Panc1 (cell line): Measurements from ENCODE around the gene TBL1Y. TPM values are rescaled to one million over a fixed set of nuclear protein-coding genes. Genes with fewer than 3 reads are reported as not detected.

Source experiments
- ATAC-seq: fragments of 200-7000 bp; cut with Tn5 transposase; 2 replicates; pipeline ENCODE4 v1.9.1; 2020; ENCODE audit warnings: mild to moderate bottlenecking, moderate library complexity
- BruUV-seq: library from RNA; stranded (reverse); fragments of 400-500 nt; replicated peaks from 2 replicates; lab custom pipeline; 2021; lab: Mats Ljungman, UMichigan
- CTCF ChIA-PET: fragments of 300-600 bp; sonication (Branson Sonifier 250); formaldehyde crosslinking; loops from one replicate; lab custom pipeline; 2022; ENCODE audit warnings: antibody characterized with exemption; lab: Charles Lee
- POLR2A ChIA-PET: fragments of 300-600 bp; sonication (Branson Sonifier 250); formaldehyde crosslinking; loops from one replicate; lab custom pipeline; 2022; ENCODE audit warnings: antibody characterized with exemption; lab: Charles Lee
- DNase-seq: peaks from one replicate; pipeline ENCODE4 v3.0.0-alpha.2; 2010; ENCODE audit warnings: low read depth, low spot score
- H3K27ac ChIP-seq: 2 replicates; pipeline ENCODE4 v1.5.1; 2011; ENCODE audit warnings: mild to moderate bottlenecking, low read length, inconsistent platforms
- H3K27me3 ChIP-seq: fragments of 200-500 bp; sonication (Bioruptor generic); 2 replicates; pipeline ENCODE4 v1.6.0; 2014; ENCODE audit warnings: low read length, inconsistent platforms; ENCODE audit not compliant: control insufficient read depth, insufficient read depth
- H3K36me3 ChIP-seq: fragments of 200-500 bp; sonication (Bioruptor generic); 2 replicates; pipeline ENCODE4 v1.5.1; 2014; ENCODE audit warnings: inconsistent platforms, mild to moderate bottlenecking, low read length, moderate library complexity; ENCODE audit not compliant: control insufficient read depth, insufficient read depth
- H3K4me1 ChIP-seq: 2 replicates; pipeline ENCODE4 v1.5.1; 2011; ENCODE audit warnings: inconsistent platforms, mild to moderate bottlenecking, low read length, moderate library complexity; ENCODE audit not compliant: control insufficient read depth, insufficient read depth
- H3K4me3 ChIP-seq, 2 experiments: 2 replicates each; pipeline ENCODE4 v1.5.1; 2011 to 2012; ENCODE audit warnings: low read depth in 2 of 2, low read length in 2 of 2, mild to moderate bottlenecking in 2 of 2, inconsistent platforms in 1 of 2, moderate library complexity in 1 of 2
- H3K9me3 ChIP-seq: fragments of 200-500 bp; sonication (Bioruptor generic); 2 replicates; pipeline ENCODE4 v1.5.1; 2014; ENCODE audit warnings: low read depth, mild to moderate bottlenecking, inconsistent platforms, low read length, moderate library complexity; ENCODE audit not compliant: control insufficient read depth, insufficient read depth
- POLR2AphosphoS5 ChIP-seq: IDR thresholded peaks from 2 replicates; pipeline ENCODE4 v1.6.1; 2012; ENCODE audit warnings: mild to moderate bottlenecking, low read depth, low read length, moderate library complexity
- SIN3A ChIP-seq: IDR thresholded peaks from 2 replicates; pipeline ENCODE4 v1.6.1; 2012; ENCODE audit warnings: low read depth, mild to moderate bottlenecking, low read length, moderate library complexity, borderline replicate concordance; ENCODE audit not compliant: insufficient read depth
- TCF7L2 ChIP-seq: IDR thresholded peaks from 2 replicates; pipeline ENCODE4 v1.6.1; 2011; ENCODE audit warnings: mild to moderate bottlenecking, low read depth, low read length, inconsistent platforms
- in situ Hi-C: cut with HindIII; loops from 2 replicates; pipeline ENCODE4 v1.10.0; 2016; ENCODE audit warnings: low sequenced_read_pairs, low pct_unique_long_range_greater_than_20kb
- intact Hi-C: fragments of 100-400 bp; cut with micrococcal nuclease; formaldehyde crosslinking; loops from one replicate; pipeline ENCODE4 v1.10.0; 2022; ENCODE audit not compliant: unreplicated experiment
- total RNA-seq: library from RNA; stranded (reverse); gene quantifications from one replicate; pipeline ENCODE4 v1.2.1, GENCODE V29; 2021; ENCODE audit not compliant: unreplicated experiment
- TF ChIP-seq, protein P1 (sequence below), 2 experiments: IDR thresholded peaks; 2 replicates each; pipeline ENCODE4 v1.6.1; 2011 to 2012; ENCODE audit warnings: low read depth in 2 of 2, control low read depth in 1 of 2, low read length in 1 of 2, mild to moderate bottlenecking in 1 of 2, moderate library complexity in 1 of 2; ENCODE audit not compliant: insufficient read depth in 1 of 2
- TF ChIP-seq, protein P2 (sequence below): fragments of 450-650 bp; IDR thresholded peaks from 2 replicates; pipeline ENCODE4 v1.5.1; 2017; ENCODE audit warnings: mild to moderate bottlenecking

Gene TBL1Y
- total RNA-seq, 1 experiment from 2014 or later, result not detected

DNA sequence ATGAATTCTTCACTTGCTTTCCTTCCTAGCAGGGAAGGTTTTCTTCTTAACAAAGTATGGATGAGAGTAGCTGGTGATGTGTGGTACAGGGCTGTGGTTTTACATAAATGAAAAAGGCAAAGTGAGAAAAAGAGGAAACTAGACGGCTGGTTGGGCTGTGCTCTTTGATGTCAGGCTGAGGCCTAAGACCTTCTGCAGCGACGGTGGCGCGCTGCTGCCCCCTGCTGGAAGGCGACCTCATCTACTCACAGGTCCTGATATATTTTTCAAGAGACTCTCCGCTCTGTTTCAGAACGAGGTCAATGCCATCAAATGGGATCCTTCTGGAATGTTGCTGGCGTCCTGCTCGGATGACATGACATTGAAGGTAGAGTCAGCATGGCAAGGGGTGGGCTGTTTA is 175.1 kb downstream of the TBL1Y start:
- in situ Hi-C loops, result no loop called here
- ChIA-PET POLR2A (no interaction called here), CTCF (no interaction called here)
- Histone ChIP-seq H3K4me3 (no peak overlapping the region), H3K4me1 (no peaks in the 10 kb centered on the region), H3K27ac (no peak overlapping the region), H3K27me3 (no peaks in the 10 kb centered on the region), H3K9me3 (no peaks in the 10 kb centered on the region), H3K36me3 (no peaks in the 10 kb centered on the region)
- no peak for DNase-seq
- intact Hi-C loops, result no loop called here
- no peak for ATAC-seq
- BruUV-seq, result no TSS peak
- TF ChIP-seq SIN3A, result no peak
- TF ChIP-seq, protein P1, sequence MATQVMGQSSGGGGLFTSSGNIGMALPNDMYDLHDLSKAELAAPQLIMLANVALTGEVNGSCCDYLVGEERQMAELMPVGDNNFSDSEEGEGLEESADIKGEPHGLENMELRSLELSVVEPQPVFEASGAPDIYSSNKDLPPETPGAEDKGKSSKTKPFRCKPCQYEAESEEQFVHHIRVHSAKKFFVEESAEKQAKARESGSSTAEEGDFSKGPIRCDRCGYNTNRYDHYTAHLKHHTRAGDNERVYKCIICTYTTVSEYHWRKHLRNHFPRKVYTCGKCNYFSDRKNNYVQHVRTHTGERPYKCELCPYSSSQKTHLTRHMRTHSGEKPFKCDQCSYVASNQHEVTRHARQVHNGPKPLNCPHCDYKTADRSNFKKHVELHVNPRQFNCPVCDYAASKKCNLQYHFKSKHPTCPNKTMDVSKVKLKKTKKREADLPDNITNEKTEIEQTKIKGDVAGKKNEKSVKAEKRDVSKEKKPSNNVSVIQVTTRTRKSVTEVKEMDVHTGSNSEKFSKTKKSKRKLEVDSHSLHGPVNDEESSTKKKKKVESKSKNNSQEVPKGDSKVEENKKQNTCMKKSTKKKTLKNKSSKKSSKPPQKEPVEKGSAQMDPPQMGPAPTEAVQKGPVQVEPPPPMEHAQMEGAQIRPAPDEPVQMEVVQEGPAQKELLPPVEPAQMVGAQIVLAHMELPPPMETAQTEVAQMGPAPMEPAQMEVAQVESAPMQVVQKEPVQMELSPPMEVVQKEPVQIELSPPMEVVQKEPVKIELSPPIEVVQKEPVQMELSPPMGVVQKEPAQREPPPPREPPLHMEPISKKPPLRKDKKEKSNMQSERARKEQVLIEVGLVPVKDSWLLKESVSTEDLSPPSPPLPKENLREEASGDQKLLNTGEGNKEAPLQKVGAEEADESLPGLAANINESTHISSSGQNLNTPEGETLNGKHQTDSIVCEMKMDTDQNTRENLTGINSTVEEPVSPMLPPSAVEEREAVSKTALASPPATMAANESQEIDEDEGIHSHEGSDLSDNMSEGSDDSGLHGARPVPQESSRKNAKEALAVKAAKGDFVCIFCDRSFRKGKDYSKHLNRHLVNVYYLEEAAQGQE (IDR thresholded peaks at IDR 0.05; ENCODE audit: insufficient read depth in 1 of 2, low read depth in 2 of 2, low read length in 1 of 2), result no peak
- no peak for TF ChIP-seq POLR2AphosphoS5
- TF ChIP-seq TCF7L2, result no peak
- TF ChIP-seq, protein P2, sequence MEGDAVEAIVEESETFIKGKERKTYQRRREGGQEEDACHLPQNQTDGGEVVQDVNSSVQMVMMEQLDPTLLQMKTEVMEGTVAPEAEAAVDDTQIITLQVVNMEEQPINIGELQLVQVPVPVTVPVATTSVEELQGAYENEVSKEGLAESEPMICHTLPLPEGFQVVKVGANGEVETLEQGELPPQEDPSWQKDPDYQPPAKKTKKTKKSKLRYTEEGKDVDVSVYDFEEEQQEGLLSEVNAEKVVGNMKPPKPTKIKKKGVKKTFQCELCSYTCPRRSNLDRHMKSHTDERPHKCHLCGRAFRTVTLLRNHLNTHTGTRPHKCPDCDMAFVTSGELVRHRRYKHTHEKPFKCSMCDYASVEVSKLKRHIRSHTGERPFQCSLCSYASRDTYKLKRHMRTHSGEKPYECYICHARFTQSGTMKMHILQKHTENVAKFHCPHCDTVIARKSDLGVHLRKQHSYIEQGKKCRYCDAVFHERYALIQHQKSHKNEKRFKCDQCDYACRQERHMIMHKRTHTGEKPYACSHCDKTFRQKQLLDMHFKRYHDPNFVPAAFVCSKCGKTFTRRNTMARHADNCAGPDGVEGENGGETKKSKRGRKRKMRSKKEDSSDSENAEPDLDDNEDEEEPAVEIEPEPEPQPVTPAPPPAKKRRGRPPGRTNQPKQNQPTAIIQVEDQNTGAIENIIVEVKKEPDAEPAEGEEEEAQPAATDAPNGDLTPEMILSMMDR, result no peak

DNA sequence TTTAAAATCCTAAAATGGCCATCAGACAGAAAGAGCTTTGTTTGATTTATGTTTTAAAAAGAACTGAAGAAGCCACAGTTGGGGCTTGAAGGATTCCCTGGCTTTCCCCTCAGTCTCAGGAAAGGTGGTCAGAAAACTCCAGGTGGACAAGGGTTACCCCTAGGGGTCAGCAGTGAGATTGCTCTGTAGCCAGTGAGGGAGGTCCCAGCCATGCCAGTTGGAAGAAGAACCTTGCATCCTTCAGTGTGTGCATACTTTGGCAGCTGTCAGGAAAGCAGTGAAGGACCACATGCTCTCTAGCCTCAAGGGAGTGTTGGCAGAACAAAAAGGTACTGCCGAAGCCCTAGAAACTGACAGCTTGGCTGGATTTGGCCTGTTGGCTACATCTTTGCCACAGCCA is 182.3 kb downstream of the TBL1Y start:
- Histone ChIP-seq H3K9me3 (no peaks in the 10 kb centered on the region), H3K4me1 (no peaks in the 10 kb centered on the region), H3K27me3 (no peaks in the 10 kb centered on the region), H3K36me3 (no peaks in the 10 kb centered on the region), H3K27ac (no peak overlapping the region), H3K4me3 (no peak overlapping the region)
- ATAC-seq (no peak), DNase-seq (no peak)
- intact Hi-C loops (no loop called here), in situ Hi-C loops (no loop called here)
- no TSS peak for BruUV-seq
- TF ChIP-seq TCF7L2 (no peak), SIN3A (no peak), POLR2AphosphoS5 (no peak)
- TF ChIP-seq, protein P2, result no peak
- TF ChIP-seq, protein P1 (IDR thresholded peaks at IDR 0.05; ENCODE audit: insufficient read depth in 1 of 2, low read depth in 2 of 2, low read length in 1 of 2), result no peak
- POLR2A ChIA-PET, result no interaction called here
- CTCF ChIA-PET, result no interaction called here
